SH-SY5Y (cell line): ENCODE results near the gene VIPR1.

Source experiments
- GATA2 ChIP-seq: IDR thresholded peaks from 2 replicates; pipeline ENCODE4 v1.6.1; 2011; ENCODE audit warnings: mild to moderate bottlenecking, low read depth, low read length
- GATA3 ChIP-seq: IDR thresholded peaks from 2 replicates; pipeline ENCODE4 v1.6.1; 2011; ENCODE audit warnings: low read depth, mild to moderate bottlenecking, low read length, moderate library complexity

The VIPR1 gene

DNA sequence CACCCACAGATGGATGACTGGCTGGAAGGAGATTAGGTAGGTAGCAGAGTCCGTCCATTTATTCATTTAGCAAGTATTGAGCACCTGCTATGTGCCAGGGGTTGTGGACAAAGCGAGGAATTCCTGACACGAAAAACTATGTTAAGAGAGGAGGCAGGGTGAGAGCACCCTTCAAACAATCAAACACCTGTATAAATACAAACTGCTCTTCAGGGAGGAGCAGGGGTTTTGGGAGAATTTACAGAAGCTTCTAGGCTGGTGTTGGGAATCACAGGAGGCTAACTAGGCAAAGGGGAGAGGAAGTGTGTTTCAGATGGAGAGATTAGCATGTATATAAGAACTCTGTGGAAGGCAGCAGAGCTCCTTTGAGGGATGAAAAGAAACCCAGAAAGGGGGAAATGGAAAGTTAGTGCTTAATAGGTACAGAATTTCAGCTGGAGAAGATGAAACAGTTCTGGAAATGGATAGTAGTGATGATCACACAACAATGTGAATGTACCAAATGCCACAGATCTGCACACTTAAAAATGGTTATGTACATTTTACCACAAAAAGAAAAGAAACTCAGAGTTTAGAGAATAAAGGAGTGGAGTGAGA is 80.1 kb downstream of the VIPR1 start:
- no peak; the same call in 1 of the 2 replicates for TF ChIP-seq GATA2
- 0 out of 2 replicates have a peak, but pooled peaks have one; percentile 32 for TF ChIP-seq GATA3
